ENCODE measurements around the gene ZSWIM4. TPM values are rescaled to one million over a fixed set of nuclear protein-coding genes. Genes with fewer than 3 reads are reported as not detected.

Gene ZSWIM4
- total RNA-seq, 4 donors from 2014 or later, result 2.8 to 19.8 (median 4.0) TPM

- H3K4me1 ChIP-seq, result peaks cover 0 to 30% (median 16%) of the 10 kb centered on the region in 4 donors
- H3K4me3 ChIP-seq, result no peak overlapping the region
- no peak overlapping the region for H3K27ac ChIP-seq
- DNase-seq (ENCODE audit: low spot score in 2 of 2), result no peak
- no peaks in the 10 kb centered on the region for H3K27me3 ChIP-seq
- TF ChIP-seq EP300 (IDR thresholded peaks at IDR 0.05) (no peak), POLR2A (IDR thresholded peaks at IDR 0.05) (no peak)
- TF ChIP-seq, protein P1, sequence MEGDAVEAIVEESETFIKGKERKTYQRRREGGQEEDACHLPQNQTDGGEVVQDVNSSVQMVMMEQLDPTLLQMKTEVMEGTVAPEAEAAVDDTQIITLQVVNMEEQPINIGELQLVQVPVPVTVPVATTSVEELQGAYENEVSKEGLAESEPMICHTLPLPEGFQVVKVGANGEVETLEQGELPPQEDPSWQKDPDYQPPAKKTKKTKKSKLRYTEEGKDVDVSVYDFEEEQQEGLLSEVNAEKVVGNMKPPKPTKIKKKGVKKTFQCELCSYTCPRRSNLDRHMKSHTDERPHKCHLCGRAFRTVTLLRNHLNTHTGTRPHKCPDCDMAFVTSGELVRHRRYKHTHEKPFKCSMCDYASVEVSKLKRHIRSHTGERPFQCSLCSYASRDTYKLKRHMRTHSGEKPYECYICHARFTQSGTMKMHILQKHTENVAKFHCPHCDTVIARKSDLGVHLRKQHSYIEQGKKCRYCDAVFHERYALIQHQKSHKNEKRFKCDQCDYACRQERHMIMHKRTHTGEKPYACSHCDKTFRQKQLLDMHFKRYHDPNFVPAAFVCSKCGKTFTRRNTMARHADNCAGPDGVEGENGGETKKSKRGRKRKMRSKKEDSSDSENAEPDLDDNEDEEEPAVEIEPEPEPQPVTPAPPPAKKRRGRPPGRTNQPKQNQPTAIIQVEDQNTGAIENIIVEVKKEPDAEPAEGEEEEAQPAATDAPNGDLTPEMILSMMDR (IDR thresholded peaks at IDR 0.05), result no peak
- H3K36me3 ChIP-seq, result peaks cover 0 to 78% (median 2%) of the 10 kb centered on the region in 3 donors
- 91 to 95% methylated on average over 36 to 45 of the region's 47 CpGs for WGBS, 2 donors
- no peaks in the 10 kb centered on the region for H3K9me3 ChIP-seq
These were observed 35.0 kb downstream of the ZSWIM4 start for GRCh38 chr19:13830114-13830740.

DNA sequence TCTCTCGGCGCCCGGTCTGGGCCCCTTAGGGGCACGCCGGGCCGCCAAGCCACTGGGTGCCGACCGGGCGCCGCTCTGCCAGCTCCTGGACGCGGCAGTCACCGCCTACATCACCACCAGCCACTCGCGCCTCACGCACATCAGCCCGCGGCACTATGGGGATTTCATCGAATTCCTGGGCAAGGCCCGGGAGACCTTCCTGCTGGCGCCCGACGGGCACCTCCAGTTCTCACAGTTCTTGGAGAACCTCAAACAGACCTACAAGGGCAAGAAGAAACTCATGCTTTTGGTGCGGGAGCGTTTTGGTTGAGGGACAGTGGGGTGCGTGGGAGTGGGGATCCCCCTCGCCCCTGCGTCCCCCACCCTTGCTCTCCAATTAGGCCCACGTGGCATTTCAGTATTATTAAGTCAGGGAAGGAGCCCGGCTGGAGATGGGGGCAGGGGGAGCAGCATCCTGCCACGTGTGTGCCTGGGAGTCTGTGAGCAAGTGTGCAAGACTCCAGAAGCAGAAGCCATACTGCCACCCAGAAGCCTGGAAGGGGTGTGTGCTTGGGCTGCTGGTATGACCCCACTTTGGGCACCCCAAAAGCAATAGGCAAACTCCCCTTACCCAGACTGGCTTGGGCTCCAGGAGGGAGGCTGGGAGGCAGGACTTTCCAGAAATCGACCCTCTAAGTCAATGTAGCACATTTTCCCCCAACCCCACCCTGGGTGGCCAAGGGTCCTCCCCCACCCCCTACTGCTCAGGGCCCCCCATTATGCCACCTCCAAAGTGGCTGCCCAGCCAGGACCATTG is 35.7 kb downstream of the ZSWIM4 start:
- H3K27ac ChIP-seq, result no peak overlapping the region
- DNase-seq (ENCODE audit: low spot score in 2 of 2), result no peak
- H3K27me3 ChIP-seq, result no peaks in the 10 kb centered on the region
- 86 to 88% methylated on average over 29 to 32 of the region's 32 CpGs for WGBS, 2 donors
- H3K36me3 ChIP-seq, result peaks cover 0 to 78% (median 2%) of the 10 kb centered on the region in 3 donors
- TF ChIP-seq POLR2A (IDR thresholded peaks at IDR 0.05), result no peak
- no peak overlapping the region for H3K4me3 ChIP-seq
- H3K9me3 ChIP-seq, result no peaks in the 10 kb centered on the region
- H3K4me1 ChIP-seq, result peaks cover 0 to 37% (median 21%) of the 10 kb centered on the region in 4 donors

DNA sequence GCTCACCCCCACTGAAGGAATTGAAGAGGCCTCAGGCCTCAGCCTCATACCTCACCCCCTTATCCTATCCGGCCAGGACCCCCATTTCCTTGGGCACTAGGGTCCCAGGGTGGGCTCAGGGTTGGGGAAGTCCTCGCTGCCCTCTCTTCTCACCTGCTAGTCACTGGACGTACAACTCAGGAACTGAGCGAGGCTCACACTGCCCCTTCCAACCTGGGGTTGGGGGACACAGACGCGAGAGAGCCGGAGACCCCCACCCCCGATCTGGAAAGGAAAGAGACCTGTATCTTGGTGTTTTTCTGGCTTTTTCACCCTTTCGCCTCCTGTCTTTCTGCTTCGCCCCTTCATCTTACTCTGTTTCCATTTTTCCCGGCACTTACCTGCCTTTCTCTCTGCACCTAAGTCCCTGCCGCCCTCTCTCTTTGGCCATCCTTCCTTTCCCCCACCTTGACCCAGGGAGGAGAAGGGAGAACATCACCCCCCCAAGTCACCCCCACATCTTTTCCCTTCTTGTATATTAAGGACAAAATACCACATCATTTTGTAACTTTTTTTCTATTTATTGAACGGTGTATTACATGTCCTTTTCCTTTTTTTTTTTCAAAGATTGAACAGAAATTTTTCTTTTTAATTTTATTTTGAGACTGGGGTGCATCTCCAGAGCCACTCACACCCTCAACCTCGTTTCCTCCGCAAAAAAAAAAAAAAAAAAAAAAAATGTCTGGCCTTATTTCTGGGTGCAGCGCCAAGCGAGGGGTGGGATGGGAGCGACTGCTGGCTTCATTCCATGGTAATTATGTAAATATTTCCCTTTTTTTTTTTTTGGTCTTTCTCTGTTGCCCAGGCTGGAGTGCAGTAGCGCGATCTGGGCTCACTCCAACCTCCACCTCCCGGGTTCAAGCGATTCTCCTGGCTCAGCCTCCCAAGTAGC is 36.6 kb downstream of the ZSWIM4 start:
- Histone ChIP-seq H3K4me1 (peaks cover 0 to 46% (median 30%) of the 10 kb centered on the region in 4 donors), H3K4me3 (no peak overlapping the region), H3K36me3 (peaks cover 0 to 77% (median 2%) of the 10 kb centered on the region in 3 donors), H3K9me3 (no peaks in the 10 kb centered on the region), H3K27me3 (no peaks in the 10 kb centered on the region), H3K27ac (no peak overlapping the region)
- TF ChIP-seq, protein P1 (IDR thresholded peaks at IDR 0.05), result no peak
- TF ChIP-seq POLR2A (IDR thresholded peaks at IDR 0.05) (no peak), EP300 (IDR thresholded peaks at IDR 0.05) (no peak)
- DNase-seq (ENCODE audit: low spot score in 2 of 2), result no peak
- 68 to 75% methylated on average over 22 of the region's 22 CpGs for WGBS, 2 donors

DNA sequence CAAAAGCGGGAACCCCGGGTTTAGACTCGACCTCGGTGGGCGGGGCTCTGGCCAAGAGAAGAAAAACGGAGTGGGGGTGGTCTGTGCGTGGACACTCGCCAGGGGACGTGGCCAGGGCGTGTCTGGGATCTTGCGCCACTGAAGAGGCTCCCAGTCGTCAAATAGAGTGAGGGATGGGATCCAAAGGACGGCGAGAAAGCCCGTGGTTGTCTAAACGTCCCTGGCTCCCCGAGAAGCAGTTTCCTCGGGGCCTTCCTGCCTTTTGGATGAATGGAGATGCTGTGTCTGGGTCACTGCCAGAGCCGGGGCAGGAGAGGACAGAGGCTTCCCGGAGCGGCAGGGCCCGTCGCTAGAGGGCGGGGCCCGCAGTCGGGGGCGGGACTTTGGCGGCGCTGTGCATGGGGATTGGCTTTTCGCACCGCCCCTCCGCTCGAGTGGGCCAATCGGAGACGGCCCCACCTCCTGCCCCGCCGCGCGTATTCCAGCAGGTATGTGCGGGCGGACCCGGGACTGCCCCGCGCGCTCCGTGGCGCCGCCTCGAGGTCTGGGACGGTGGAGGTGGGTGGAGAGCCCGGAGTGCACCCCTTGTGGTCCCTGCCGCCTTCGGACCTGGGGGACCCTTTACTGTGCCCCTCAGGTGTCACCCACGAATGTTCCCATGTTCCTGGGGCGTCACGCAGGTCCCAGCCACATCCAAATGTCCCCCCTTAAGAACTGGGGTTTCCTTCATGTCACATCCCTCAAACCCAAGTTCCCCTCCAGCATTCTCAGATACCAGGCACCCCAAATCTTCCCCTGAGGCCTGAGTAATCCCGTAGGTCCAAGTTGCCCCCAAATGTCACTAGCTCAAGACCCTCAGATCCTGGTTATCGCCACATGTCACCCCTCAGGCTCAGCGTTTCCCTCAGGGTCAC is 38.3 kb downstream of the ZSWIM4 start:
- DNase-seq (ENCODE audit: low spot score in 2 of 2), result peak; percentile 92 to 93
- no peaks in the 10 kb centered on the region for H3K27me3 ChIP-seq
- peaks cover 0 to 60% (median 2%) of the 10 kb centered on the region in 3 donors for H3K36me3 ChIP-seq
- 6 to 7% methylated on average over 56 to 59 of the region's 59 CpGs for WGBS, 2 donors
- peaks cover 0 to 64% (median 47%) of the 10 kb centered on the region in 4 donors for H3K4me1 ChIP-seq
- peak overlapping the region in 2 of 4 donors; percentile 26 to 35 for H3K4me3 ChIP-seq
- H3K27ac ChIP-seq, result peak overlapping the region; percentile 69 to 94 (median 81)
- H3K9me3 ChIP-seq, result no peaks in the 10 kb centered on the region
- TF ChIP-seq, protein P1 (IDR thresholded peaks at IDR 0.05), result peak; percentile 18 to 52 (median 30)
- TF ChIP-seq POLR2A (IDR thresholded peaks at IDR 0.05) (no peak), EP300 (IDR thresholded peaks at IDR 0.05) (peak in 1 of 2 donors; percentile 59)

Data from tibial nerve (tissue), 4 donors.